Measurements from ENCODE around the gene LRP8. TPM values are rescaled to one million over a fixed set of nuclear protein-coding genes. Genes with fewer than 3 reads are reported as not detected.
"Not testable (repeated sequence)": the region's sequence is repeated elsewhere in the genome, so short reads cannot be mapped to it uniquely, and the experiment has no call there.

The LRP8 gene
- total RNA-seq, 2 experiments from 2014 or later = 65.1 to 82.5 TPM

GRCh38 chr1:53219711-53220110 is 108.2 kb downstream of the LRP8 start:
- H3K9me3 Mint-ChIP-seq (ENCODE audit: low read depth) = no peaks in the 10 kb centered on the region
- CTCF ChIA-PET = no interaction called here
- no peaks in the 10 kb centered on the region for H3K27me3 Mint-ChIP-seq
- no peak for DNase-seq
- peaks cover 23% of the 10 kb centered on the region for H3K4me1 Mint-ChIP-seq
- no peak for ATAC-seq
- H3K4me3 Mint-ChIP-seq = peak overlapping the region; percentile 91
- H3K27ac Mint-ChIP-seq = peak overlapping the region; percentile 95
- peaks cover 5% of the 10 kb centered on the region for H3K36me3 Mint-ChIP-seq

GRCh38 chr1:53218201-53218600 is 109.7 kb downstream of the LRP8 start:
- ATAC-seq = no peak
- DNase-seq = no peak
- Mint-ChIP-seq H3K4me3 (no peak overlapping the region), H3K4me1 (peaks cover 23% of the 10 kb centered on the region), H3K27me3 (no peaks in the 10 kb centered on the region), H3K9me3 (ENCODE audit: low read depth) (no peaks in the 10 kb centered on the region), H3K27ac (no peak overlapping the region), H3K36me3 (peaks cover 11% of the 10 kb centered on the region)
- CTCF ChIA-PET = no interaction called here

DNA sequence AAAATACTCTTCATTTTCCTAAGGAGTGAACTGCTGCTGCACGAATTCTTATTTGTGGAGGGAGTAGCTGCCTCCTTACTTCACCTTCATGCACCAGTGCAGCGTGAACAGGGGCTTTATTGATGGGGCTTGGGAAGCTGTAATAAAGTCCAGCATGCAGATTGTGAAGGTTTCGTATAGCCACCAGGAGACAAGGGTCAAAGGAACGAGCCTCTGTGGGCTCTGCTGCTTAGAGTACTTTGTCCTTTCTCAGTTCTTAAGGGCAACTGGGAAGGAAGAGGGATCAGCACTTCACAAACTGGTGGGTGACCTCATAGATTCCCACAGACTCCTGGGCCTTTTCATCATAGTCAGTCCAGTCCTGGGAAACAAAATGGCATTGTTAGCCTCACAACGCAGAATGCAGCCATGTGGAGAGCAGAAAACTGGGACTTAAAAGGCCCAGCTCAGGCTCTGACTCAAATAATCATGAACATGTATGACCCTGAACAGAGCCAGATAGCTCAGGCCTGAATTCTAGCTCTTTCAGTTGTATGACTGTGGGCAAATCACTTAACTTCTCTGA is 113.4 kb downstream of the LRP8 start:
- Mint-ChIP-seq H3K4me1 (peaks cover 11% of the 10 kb centered on the region), H3K36me3 (peaks cover 31% of the 10 kb centered on the region), H3K27me3 (no peaks in the 10 kb centered on the region), H3K9me3 (ENCODE audit: low read depth) (no peaks in the 10 kb centered on the region), H3K4me3 (no peak overlapping the region), H3K27ac (no peak overlapping the region)
- peak; percentile 30 for DNase-seq
- CTCF ChIA-PET = no interaction called here
- no peak for ATAC-seq

DNA sequence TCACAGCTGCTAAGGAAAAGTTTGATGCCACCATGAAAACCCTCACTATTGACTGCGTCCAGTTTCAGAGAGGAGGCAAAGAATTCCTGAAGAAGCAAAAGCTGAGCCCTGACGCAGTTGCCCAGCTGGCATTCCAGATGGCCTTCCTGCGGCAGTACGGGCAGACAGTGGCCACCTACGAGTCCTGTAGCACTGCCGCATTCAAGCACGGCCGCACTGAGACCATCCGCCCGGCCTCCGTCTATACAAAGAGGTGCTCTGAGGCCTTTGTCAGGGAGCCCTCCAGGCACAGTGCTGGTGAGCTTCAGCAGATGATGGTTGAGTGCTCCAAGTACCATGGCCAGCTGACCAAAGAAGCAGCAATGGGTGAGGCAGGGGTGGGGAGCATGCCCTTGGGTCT is 116.9 kb downstream of the LRP8 start:
- CTCF ChIA-PET = no interaction called here

DNA sequence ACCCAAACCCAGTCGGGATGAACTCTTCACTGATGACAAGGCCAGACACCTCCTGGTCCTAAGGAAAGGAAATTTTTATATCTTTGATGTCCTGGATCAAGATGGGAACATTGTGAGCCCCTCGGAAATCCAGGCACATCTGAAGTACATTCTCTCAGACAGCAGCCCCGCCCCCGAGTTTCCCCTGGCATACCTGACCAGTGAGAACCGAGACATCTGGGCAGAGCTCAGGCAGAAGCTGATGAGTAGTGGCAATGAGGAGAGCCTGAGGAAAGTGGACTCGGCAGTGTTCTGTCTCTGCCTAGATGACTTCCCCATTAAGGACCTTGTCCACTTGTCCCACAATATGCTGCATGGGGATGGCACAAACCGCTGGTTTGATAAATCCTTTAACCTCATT is 117.5 kb downstream of the LRP8 start:
- Mint-ChIP-seq H3K4me3 (no peak overlapping the region), H3K36me3 (peaks cover 56% of the 10 kb centered on the region), H3K4me1 (no peaks in the 10 kb centered on the region), H3K27me3 (no peaks in the 10 kb centered on the region), H3K27ac (no peak overlapping the region), H3K9me3 (ENCODE audit: low read depth) (peaks cover 7% of the 10 kb centered on the region)
- ATAC-seq (no peak), DNase-seq (peak; percentile 30)
- CTCF ChIA-PET = no interaction called here

More for the DNA sequence above, 116.9 kb downstream of the LRP8 start:
- Mint-ChIP-seq H3K4me3 (no peak overlapping the region), H3K27ac (no peak overlapping the region), H3K36me3 (peaks cover 53% of the 10 kb centered on the region), H3K4me1 (no peaks in the 10 kb centered on the region), H3K9me3 (ENCODE audit: low read depth) (peaks cover 7% of the 10 kb centered on the region), H3K27me3 (no peaks in the 10 kb centered on the region)
- no peak for DNase-seq
- ATAC-seq = no peak

- Mint-ChIP-seq H3K4me3 (no peak overlapping the region), H3K4me1 (no peaks in the 10 kb centered on the region), H3K36me3 (peaks cover 71% of the 10 kb centered on the region), H3K9me3 (ENCODE audit: low read depth) (peaks cover 15% of the 10 kb centered on the region), H3K27ac (no peak overlapping the region), H3K27me3 (no peaks in the 10 kb centered on the region)
- CTCF ChIA-PET = no interaction called here
- DNase-seq (no peak), ATAC-seq (no peak)
Observed at GRCh38 chr1:53207726-53208125, 120.1 kb downstream of the LRP8 start.

DNA sequence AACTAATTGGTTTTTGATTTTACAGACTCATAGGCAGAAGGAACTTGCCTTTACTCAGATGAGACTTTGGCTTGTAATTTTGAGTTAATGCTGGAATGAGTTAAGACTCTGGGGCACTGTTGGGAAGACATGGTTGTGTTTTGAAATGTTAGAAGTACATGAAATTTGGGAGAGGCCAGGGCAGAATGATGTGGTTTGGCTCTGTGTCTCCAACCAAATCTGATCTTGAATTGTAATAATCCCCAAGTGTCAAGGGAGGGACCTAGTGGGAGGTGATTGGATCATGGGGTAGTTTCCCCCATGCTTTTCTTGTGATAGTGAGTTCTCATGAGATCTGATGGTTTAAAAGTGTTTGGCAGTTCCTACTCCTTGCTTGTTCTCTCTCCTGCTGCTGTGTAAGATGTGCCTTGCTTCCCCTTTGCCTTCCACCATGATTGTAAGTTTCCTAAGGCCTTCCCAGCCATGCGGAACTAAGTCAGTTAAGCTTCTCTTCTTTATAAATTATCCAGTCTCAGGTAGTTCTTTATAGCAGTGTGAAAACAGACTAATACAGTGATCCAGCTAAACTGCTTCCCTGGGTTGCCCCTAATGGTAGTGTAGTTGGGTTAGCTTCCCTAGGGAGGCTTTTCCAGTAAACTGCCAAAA is 121.0 kb downstream of the LRP8 start:
- Mint-ChIP-seq H3K4me3 (no peak overlapping the region), H3K4me1 (no peaks in the 10 kb centered on the region), H3K9me3 (ENCODE audit: low read depth) (peaks cover 15% of the 10 kb centered on the region), H3K27me3 (no peaks in the 10 kb centered on the region), H3K27ac (no peak overlapping the region), H3K36me3 (peaks cover 73% of the 10 kb centered on the region)
- no peak for ATAC-seq
- DNase-seq = peak; percentile 8
- CTCF ChIA-PET = no interaction called here

- H3K27me3 Mint-ChIP-seq, H3K4me1 Mint-ChIP-seq, DNase-seq, ATAC-seq, H3K4me3 Mint-ChIP-seq, CTCF ChIA-PET, H3K27ac Mint-ChIP-seq: not testable (repeated sequence)
- H3K36me3 Mint-ChIP-seq = peaks cover 73% of the 10 kb centered on the region
- H3K9me3 Mint-ChIP-seq (ENCODE audit: low read depth) = peaks cover 15% of the 10 kb centered on the region
Observed at GRCh38 chr1:53206083-53206685, 121.7 kb downstream of the LRP8 start.

DNA sequence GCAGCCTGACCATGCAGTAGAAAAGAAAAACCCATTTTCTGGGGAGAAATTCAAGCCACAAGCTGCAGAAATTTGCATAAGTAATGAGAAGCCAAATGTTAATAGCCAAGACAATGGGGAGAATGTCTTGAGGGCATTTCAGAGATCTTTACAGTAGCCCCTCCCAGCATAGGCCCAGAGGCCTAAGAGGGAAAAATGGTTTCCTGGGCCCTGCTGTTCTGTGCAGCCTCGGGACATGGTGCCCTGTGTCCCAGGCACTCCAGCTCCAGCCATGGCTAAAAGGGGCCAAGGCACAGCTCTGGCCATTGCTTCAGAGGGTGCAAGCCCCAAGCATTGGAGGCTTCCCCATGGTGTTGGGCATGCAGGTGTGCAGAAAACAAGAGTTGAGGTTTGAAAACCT is 122.4 kb downstream of the LRP8 start:
- CTCF ChIA-PET, H3K4me3 Mint-ChIP-seq, DNase-seq, H3K4me1 Mint-ChIP-seq, ATAC-seq, H3K27ac Mint-ChIP-seq, H3K27me3 Mint-ChIP-seq: not testable (repeated sequence)
- peaks cover 15% of the 10 kb centered on the region for H3K9me3 Mint-ChIP-seq (ENCODE audit: low read depth)
- H3K36me3 Mint-ChIP-seq = peaks cover 74% of the 10 kb centered on the region

DNA sequence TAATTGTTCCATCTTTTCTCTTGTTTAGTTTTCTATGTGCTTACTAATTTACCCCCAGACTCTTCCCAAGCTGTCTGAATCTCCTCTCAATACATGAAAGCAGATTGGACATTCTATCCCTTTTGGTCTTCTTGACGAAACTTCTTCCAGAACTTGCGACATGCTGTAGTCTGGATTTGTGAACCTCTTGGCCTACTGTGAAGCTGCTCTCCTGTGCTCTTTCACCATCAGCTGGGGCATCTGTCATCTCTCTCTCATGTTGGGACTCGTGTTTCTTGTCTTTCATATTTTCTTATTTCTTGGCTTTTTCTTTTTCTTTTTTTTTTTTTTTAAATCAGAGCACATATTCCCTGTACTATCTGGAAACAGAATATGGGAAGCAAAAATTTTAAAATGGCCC is 124.4 kb downstream of the LRP8 start:
- no peak for ATAC-seq
- H3K36me3 Mint-ChIP-seq = peaks cover 61% of the 10 kb centered on the region
- H3K9me3 Mint-ChIP-seq (ENCODE audit: low read depth) = peaks cover 15% of the 10 kb centered on the region
- CTCF ChIA-PET = interaction anchor here (0.9 kb wide), 1 partner anchor 21 kb away, joined by 4 read pairs; no protein-coding TSS in a partner anchor
- H3K4me3 Mint-ChIP-seq = no peak overlapping the region
- peaks cover 4% of the 10 kb centered on the region for H3K4me1 Mint-ChIP-seq
- H3K27me3 Mint-ChIP-seq = no peaks in the 10 kb centered on the region
- H3K27ac Mint-ChIP-seq = no peak overlapping the region
- DNase-seq = no peak

GRCh38 chr1:53198241-53198651 is 129.6 kb downstream of the LRP8 start:
- no peaks in the 10 kb centered on the region for H3K9me3 Mint-ChIP-seq (ENCODE audit: low read depth)
- H3K4me3 Mint-ChIP-seq = peak overlapping the region; percentile 89
- no peak for DNase-seq
- no peaks in the 10 kb centered on the region for H3K27me3 Mint-ChIP-seq
- H3K36me3 Mint-ChIP-seq = peaks cover 22% of the 10 kb centered on the region
- peak overlapping the region; percentile 97 for H3K27ac Mint-ChIP-seq
- CTCF ChIA-PET = interaction anchor here (1.1 kb wide), 2 partner anchors 16 to 279 kb away, joined by 3 read pairs; no protein-coding TSS in a partner anchor
- peaks cover 27% of the 10 kb centered on the region for H3K4me1 Mint-ChIP-seq
- no peak for ATAC-seq

DNA sequence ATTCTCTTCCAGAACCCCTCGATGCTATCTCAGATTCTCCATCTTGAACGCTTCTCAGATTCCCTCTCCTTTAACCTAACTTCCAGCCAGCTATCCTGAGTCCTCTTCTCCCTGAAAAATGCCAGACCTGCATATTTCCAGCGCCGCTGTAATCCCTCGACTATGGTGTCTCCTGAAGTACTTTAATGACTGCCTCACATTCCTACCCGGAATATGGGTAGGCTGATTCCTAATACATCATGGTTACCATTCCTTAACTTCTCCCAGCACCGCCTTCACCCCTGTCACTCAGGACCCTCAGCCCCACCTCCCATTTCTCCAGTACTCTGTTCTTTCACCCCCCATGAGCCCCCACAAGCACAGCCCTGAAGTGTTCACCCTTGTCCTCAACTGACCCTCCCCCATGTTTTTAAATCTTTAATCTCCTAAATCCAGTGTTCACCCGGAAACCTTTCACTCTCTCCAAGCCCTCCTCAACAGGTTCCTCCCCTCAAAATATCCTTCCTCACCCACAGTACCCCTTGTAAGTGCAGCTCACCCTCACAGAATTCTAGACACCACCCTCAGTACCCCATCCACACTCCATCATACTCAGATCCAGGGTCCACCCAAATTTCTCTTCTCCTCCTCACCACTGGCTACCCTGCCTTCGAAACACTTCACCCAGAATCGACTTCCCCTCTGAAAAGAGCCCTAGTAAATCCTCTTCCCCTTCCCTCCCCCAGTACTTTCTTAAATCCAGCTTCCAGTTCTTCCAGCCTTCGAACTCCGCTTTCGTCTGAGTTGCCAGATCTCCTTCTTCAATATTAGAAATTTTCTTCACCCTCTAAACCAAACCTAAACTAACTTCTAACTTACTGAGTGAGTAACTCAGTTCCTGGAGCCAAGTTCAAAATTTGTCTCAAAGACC is 130.3 kb downstream of the LRP8 start:
- ATAC-seq (no peak), DNase-seq (no peak)
- Mint-ChIP-seq H3K27me3 (no peaks in the 10 kb centered on the region), H3K4me3 (peak overlapping the region; percentile 89), H3K36me3 (peaks cover 17% of the 10 kb centered on the region), H3K27ac (peak overlapping the region; percentile 97), H3K9me3 (ENCODE audit: low read depth) (no peaks in the 10 kb centered on the region), H3K4me1 (peaks cover 27% of the 10 kb centered on the region)
- CTCF ChIA-PET = interaction anchor here (1.0 to 1.1 kb wide), 2 partner anchors 16 to 19 kb away, joined by 3 read pairs; no protein-coding TSS in a partner anchor
